A673 (cell line): ENCODE data around the gene CYP1A2. TPM values are rescaled to one million over a fixed set of nuclear protein-coding genes. Genes with fewer than 3 reads are reported as not detected.

Source experiments
- BruUV-seq: library from RNA; stranded (reverse); fragments of 400-500 nt; replicated peaks from 2 replicates; lab custom pipeline; 2021; lab: Mats Ljungman, UMichigan
- CTCF ChIA-PET: fragments of 300-600 bp; sonication (Branson Sonifier 250); formaldehyde crosslinking; loops from one replicate; lab custom pipeline; 2022; ENCODE audit warnings: antibody characterized with exemption; lab: Charles Lee
- POLR2A ChIA-PET: fragments of 300-600 bp; sonication (Branson Sonifier 250); formaldehyde crosslinking; loops from one replicate; lab custom pipeline; 2022; ENCODE audit warnings: antibody characterized with exemption; ENCODE audit not compliant: low non-redundant PET; lab: Charles Lee
- DNase-seq: peaks from one replicate; pipeline ENCODE4 v3.0.0-alpha.2; 2015; ENCODE audit warnings: low spot score
- H3K27ac ChIP-seq: fragments of 200-600 bp; sonication (generic); 2 replicates; pipeline ENCODE4 v1.5.1; 2016; ENCODE audit warnings: mixed run types, low read depth, mild to moderate bottlenecking, mixed read lengths, antibody characterized with exemption, low read length; ENCODE audit not compliant: poor library complexity, severe bottlenecking
- H3K27me3 ChIP-seq: fragments of 200-600 bp; sonication (generic); replicated peaks from 2 replicates; pipeline ENCODE4 v1.6.1; 2017; ENCODE audit warnings: mixed run types, low read depth, mild to moderate bottlenecking, mixed read lengths, antibody characterized with exemption, low read length; ENCODE audit not compliant: insufficient read depth, poor library complexity
- H3K36me3 ChIP-seq: fragments of 200-600 bp; sonication (generic); 2 replicates; pipeline ENCODE4 v1.6.1; 2016; ENCODE audit warnings: mixed run types, mild to moderate bottlenecking, mixed read lengths, antibody characterized with exemption, low read length; ENCODE audit not compliant: insufficient read depth, poor library complexity, severe bottlenecking
- H3K4me1 ChIP-seq: fragments of 200-600 bp; sonication (generic); 2 replicates; pipeline ENCODE4 v1.6.1; 2017; ENCODE audit warnings: mixed run types, mild to moderate bottlenecking, mixed read lengths, antibody characterized with exemption, low read length; ENCODE audit not compliant: insufficient read depth, poor library complexity, severe bottlenecking
- H3K4me3 ChIP-seq: fragments of 200-600 bp; sonication (generic); 2 replicates; pipeline ENCODE4 v1.5.1; 2016; ENCODE audit warnings: low read depth, mixed run types, mild to moderate bottlenecking, mixed read lengths, low read length; ENCODE audit not compliant: poor library complexity, severe bottlenecking
- H3K9me3 ChIP-seq: fragments of 200-600 bp; sonication (generic); 2 replicates; pipeline ENCODE4 v1.6.1; 2016; ENCODE audit warnings: mixed run types, low read depth, mild to moderate bottlenecking, mixed read lengths, antibody characterized with exemption, low read length; ENCODE audit not compliant: poor library complexity, severe bottlenecking
- CTCF ChIP-seq: fragments of 300-800, 200-600 bp; sonication (generic); conservative IDR thresholded peaks from 2 replicates; pipeline ENCODE4 v1.5.1; 2017; ENCODE audit warnings: low read depth, mild to moderate bottlenecking, antibody characterized with exemption, low read length, moderate library complexity, mixed read lengths
- EZH2 ChIP-seq: fragments of 200-600 bp; sonication (generic); IDR thresholded peaks from 2 replicates; pipeline ENCODE4 v1.6.1; 2017; ENCODE audit warnings: borderline replicate concordance, low read depth, mild to moderate bottlenecking, mixed read lengths, antibody characterized with exemption, low read length; ENCODE audit not compliant: poor library complexity, severe bottlenecking
- intact Hi-C: fragments of 100-400 bp; cut with micrococcal nuclease; formaldehyde crosslinking; loops from one replicate; pipeline ENCODE4 v1.10.0; 2022; ENCODE audit not compliant: unreplicated experiment
- total RNA-seq: library from RNA; stranded (reverse); gene quantifications from 2 replicates; pipeline ENCODE4 v1.2.3, GENCODE V29; 2021

Gene CYP1A2
- total RNA-seq, 1 experiment from 2014 or later: not detected

- no peaks in the 10 kb centered on the region for H3K9me3 ChIP-seq
- H3K36me3 ChIP-seq: no peaks in the 10 kb centered on the region
- no peak overlapping the region for H3K4me3 ChIP-seq
- H3K27ac ChIP-seq: peak overlapping the region; percentile 34
- intact Hi-C loops: loop anchor here (10.0 kb wide), 1 partner anchor 430 kb away; the partner anchor contains the start of gene C15orf39
- no peak for DNase-seq
- H3K27me3 ChIP-seq: no peaks in the 10 kb centered on the region
- TF ChIP-seq CTCF (no peak), EZH2 (no peak)
- no TSS peak for BruUV-seq
- ChIA-PET CTCF (no interaction called here), POLR2A (no interaction called here)
- peaks cover 35% of the 10 kb centered on the region for H3K4me1 ChIP-seq
Measured at GRCh38 chr15:74775132-74775562, 26.5 kb downstream of the CYP1A2 start.

- peaks cover 42% of the 10 kb centered on the region for H3K4me1 ChIP-seq
- intact Hi-C loops: loop anchor here (10.0 kb wide), 1 partner anchor 429 kb away; the partner anchor contains the start of gene C15orf39
- H3K4me3 ChIP-seq: no peak overlapping the region
- no peaks in the 10 kb centered on the region for H3K27me3 ChIP-seq
- ChIA-PET CTCF (no interaction called here), POLR2A (no interaction called here)
- no TSS peak for BruUV-seq
- H3K36me3 ChIP-seq: no peaks in the 10 kb centered on the region
- no peak overlapping the region for H3K27ac ChIP-seq
- H3K9me3 ChIP-seq: no peaks in the 10 kb centered on the region
- DNase-seq: no peak
- TF ChIP-seq EZH2 (no peak), CTCF (no peak)
Measured at GRCh38 chr15:74775894-74776293, 27.2 kb downstream of the CYP1A2 start.

- H3K36me3 ChIP-seq: no peaks in the 10 kb centered on the region
- CTCF ChIA-PET: interaction anchor here (0.7 to 1.4 kb wide), 4 partner anchors 8 to 174 kb away, joined by 4 to 6 read pairs (median 5); no protein-coding TSS in a partner anchor
- intact Hi-C loops: loop anchor here (10.0 kb wide), 1 partner anchor 428 kb away; the partner anchor contains the start of gene C15orf39
- POLR2A ChIA-PET: interaction anchor here (0.6 kb wide), 2 partner anchors 8 to 236 kb away, joined by 3 to 6 read pairs; partner anchors contain the start of gene ARID3B
- no peak for TF ChIP-seq EZH2
- no peak for TF ChIP-seq CTCF
- H3K4me3 ChIP-seq: no peak overlapping the region
- no TSS peak for BruUV-seq
- H3K4me1 ChIP-seq: peaks cover 51% of the 10 kb centered on the region
- peak; percentile 87 for DNase-seq
- no peaks in the 10 kb centered on the region for H3K27me3 ChIP-seq
- no peaks in the 10 kb centered on the region for H3K9me3 ChIP-seq
- peak overlapping the region; percentile 81 for H3K27ac ChIP-seq
Measured at GRCh38 chr15:74776821-74777768, 28.4 kb downstream of the CYP1A2 start.
